Immature natural killer cell (primary cell): ENCODE measurements around the gene PRPF38B. TPM values are rescaled to one million over a fixed set of nuclear protein-coding genes. Genes with fewer than 3 reads are reported as not detected.
"Not testable (repeated sequence)": the region's sequence is repeated elsewhere in the genome, so short reads cannot be mapped to it uniquely, and the experiment has no call there.

Experiments used
- DNase-seq, 3 donors: peaks; one replicate each; pipeline ENCODE4 v3.0.0; 2022; ENCODE audit warnings: mixed read lengths in 1 of 3
- H3K27ac Mint-ChIP-seq, 6 donors: one replicate each; pipeline ENCODE4 v1.8.0; 2020; ENCODE audit warnings: mixed read lengths in 6 of 6, mild to moderate bottlenecking in 5 of 6, inconsistent platforms in 4 of 6, moderate library complexity in 3 of 6
- H3K27me3 Mint-ChIP-seq, 3 donors: one replicate each; pipeline ENCODE4 v1.8.0; 2020 to 2021; ENCODE audit warnings: low read depth in 3 of 3, mild to moderate bottlenecking in 3 of 3, mixed read lengths in 3 of 3, moderate library complexity in 3 of 3, inconsistent platforms in 1 of 3
- H3K36me3 Mint-ChIP-seq, 3 donors: one replicate each; pipeline ENCODE4 v1.8.0; 2020; ENCODE audit warnings: mixed read lengths in 3 of 3, inconsistent platforms in 2 of 3, mild to moderate bottlenecking in 2 of 3
- H3K4me1 Mint-ChIP-seq, 2 donors: one replicate each; pipeline ENCODE4 v1.8.0; 2020; ENCODE audit warnings: inconsistent platforms in 2 of 2, mild to moderate bottlenecking in 2 of 2, mixed read lengths in 2 of 2, moderate library complexity in 1 of 2
- H3K4me3 Mint-ChIP-seq, 5 donors: one replicate each; pipeline ENCODE4 v1.8.0; 2020; ENCODE audit warnings: mild to moderate bottlenecking in 5 of 5, mixed read lengths in 5 of 5, inconsistent platforms in 3 of 5, moderate library complexity in 3 of 5
- H3K9me3 Mint-ChIP-seq, 6 donors: one replicate each; pipeline ENCODE4 v1.8.0; 2020; ENCODE audit warnings: mild to moderate bottlenecking in 6 of 6, mixed read lengths in 6 of 6, inconsistent platforms in 4 of 6, moderate library complexity in 3 of 6
- polyA plus RNA-seq, 3 donors: library from polyadenylated mRNA; unstranded; fragments of 300-500 nt; fragmentation: Illumina TruSeq; gene quantifications; one replicate each; pipeline ENCODE4 v1.2.3, GENCODE V29; 2021

The PRPF38B gene
- polyA plus RNA-seq, 3 donors from 2014 or later, result 11.1 to 36.1 (median 16.5) TPM

GRCh38 chr1:108692724-108693655, 880 bp downstream of the PRPF38B start:
- peaks cover 8 to 18% (median 14%) of the 10 kb centered on the region in 3 donors for H3K27me3 Mint-ChIP-seq
- no peaks in the 10 kb centered on the region for H3K9me3 Mint-ChIP-seq
- peaks cover 6 to 13% (median 9%) of the 10 kb centered on the region in 3 donors for H3K36me3 Mint-ChIP-seq
- H3K4me1 Mint-ChIP-seq, result peaks cover 48 to 71% of the 10 kb centered on the region in 2 donors
- H3K27ac Mint-ChIP-seq, result peak overlapping the region; percentile 91 to 99 (median 97)
- H3K4me3 Mint-ChIP-seq, result peak overlapping the region; percentile 88 to 95 (median 91)
- peak in 1 of 3 donors; percentile 93 for DNase-seq

- H3K4me3 Mint-ChIP-seq, result peak overlapping the region; percentile 5 to 74 (median 65)
- DNase-seq, result no peak
- peaks cover 54 to 91% of the 10 kb centered on the region in 2 donors for H3K4me1 Mint-ChIP-seq
- H3K27me3 Mint-ChIP-seq, result peaks cover 8 to 17% (median 17%) of the 10 kb centered on the region in 3 donors
- H3K9me3 Mint-ChIP-seq, result no peaks in the 10 kb centered on the region
- peaks cover 22 to 38% (median 31%) of the 10 kb centered on the region in 3 donors for H3K36me3 Mint-ChIP-seq
- H3K27ac Mint-ChIP-seq, result peak overlapping the region; percentile 80 to 93 (median 90)
Observed at GRCh38 chr1:108695535-108695934, 3.4 kb downstream of the PRPF38B start.

- Mint-ChIP-seq H3K27ac (peak overlapping the region; percentile 9 to 76 (median 64)), H3K27me3 (peaks cover 3 to 9% (median 6%) of the 10 kb centered on the region in 3 donors), H3K4me3 (no peak overlapping the region), H3K36me3 (peaks cover 22 to 41% (median 31%) of the 10 kb centered on the region in 3 donors), H3K4me1 (peaks cover 43 to 71% of the 10 kb centered on the region in 2 donors), H3K9me3 (no peaks in the 10 kb centered on the region)
- no peak for DNase-seq
Observed at GRCh38 chr1:108699375-108700332, 7.5 kb downstream of the PRPF38B start.

- no peak overlapping the region for H3K4me3 Mint-ChIP-seq
- H3K4me1 Mint-ChIP-seq, result peaks cover 46 to 70% of the 10 kb centered on the region in 2 donors
- no peak for DNase-seq
- H3K27ac Mint-ChIP-seq, result peak overlapping the region in 1 of 6 donors; percentile 40
- peaks cover 3 to 9% (median 9%) of the 10 kb centered on the region in 3 donors for H3K27me3 Mint-ChIP-seq
- H3K9me3 Mint-ChIP-seq, result no peaks in the 10 kb centered on the region
- H3K36me3 Mint-ChIP-seq, result peaks cover 19 to 38% (median 27%) of the 10 kb centered on the region in 3 donors
Observed at GRCh38 chr1:108701176-108701849, 9.2 kb downstream of the PRPF38B start.

- peaks cover 19 to 36% (median 27%) of the 10 kb centered on the region in 3 donors for H3K36me3 Mint-ChIP-seq
- H3K27ac Mint-ChIP-seq, result peak overlapping the region; percentile 16 to 57 (median 42)
- H3K27me3 Mint-ChIP-seq, H3K9me3 Mint-ChIP-seq, DNase-seq: not testable (repeated sequence)
- H3K4me3 Mint-ChIP-seq, result peak overlapping the region in 1 of 5 donors; percentile 43
- H3K4me1 Mint-ChIP-seq, result peaks cover 43 to 64% of the 10 kb centered on the region in 2 donors
Observed at GRCh38 chr1:108702109-108702508, 10.0 kb downstream of the PRPF38B start.

GRCh38 chr1:108703939-108704338, 11.8 kb downstream of the PRPF38B start:
- Mint-ChIP-seq H3K4me1 (peaks cover 41 to 49% of the 10 kb centered on the region in 2 donors), H3K9me3 (no peaks in the 10 kb centered on the region), H3K27me3 (peaks cover 3 to 9% (median 9%) of the 10 kb centered on the region in 3 donors), H3K4me3 (peak overlapping the region; percentile 22 to 81 (median 61)), H3K36me3 (peaks cover 14 to 19% (median 15%) of the 10 kb centered on the region in 3 donors), H3K27ac (peak overlapping the region; percentile 29 to 92 (median 83))
- peak in 1 of 3 donors; percentile 28 for DNase-seq

- DNase-seq, result no peak
- H3K27ac Mint-ChIP-seq, result peak overlapping the region in 5 of 6 donors; percentile 29 to 92 (median 84)
- peak overlapping the region in 1 of 5 donors; percentile 81 for H3K4me3 Mint-ChIP-seq
- H3K4me1 Mint-ChIP-seq, result peaks cover 43 to 49% of the 10 kb centered on the region in 2 donors
- no peaks in the 10 kb centered on the region for H3K9me3 Mint-ChIP-seq
- peaks cover 3 to 8% (median 8%) of the 10 kb centered on the region in 3 donors for H3K27me3 Mint-ChIP-seq
- peaks cover 8 to 14% (median 10%) of the 10 kb centered on the region in 3 donors for H3K36me3 Mint-ChIP-seq
Observed at GRCh38 chr1:108704496-108704895, 12.4 kb downstream of the PRPF38B start.

GRCh38 chr1:108706643-108707042, 14.5 kb downstream of the PRPF38B start:
- DNase-seq, result no peak
- H3K36me3 Mint-ChIP-seq, result no peaks in the 10 kb centered on the region
- no peaks in the 10 kb centered on the region for H3K9me3 Mint-ChIP-seq
- H3K4me3 Mint-ChIP-seq, result no peak overlapping the region
- H3K27me3 Mint-ChIP-seq, result peaks cover 5 to 7% (median 6%) of the 10 kb centered on the region in 3 donors
- H3K4me1 Mint-ChIP-seq, result peaks cover 40 to 41% of the 10 kb centered on the region in 2 donors
- peak overlapping the region in 1 of 6 donors; percentile 34 for H3K27ac Mint-ChIP-seq

- DNase-seq, result peak; percentile 53 to 66 (median 54)
- Mint-ChIP-seq H3K27me3 (peaks cover 2 to 4% (median 3%) of the 10 kb centered on the region in 3 donors), H3K4me3 (no peak overlapping the region), H3K9me3 (no peaks in the 10 kb centered on the region), H3K36me3 (no peaks in the 10 kb centered on the region), H3K27ac (peak overlapping the region in 4 of 6 donors; percentile 2 to 63 (median 25)), H3K4me1 (peaks cover 29 to 34% of the 10 kb centered on the region in 2 donors)
Observed at GRCh38 chr1:108708691-108709660, 16.9 kb downstream of the PRPF38B start.

- H3K27ac Mint-ChIP-seq, result no peak within 1 kb of the TSS
Observed at GRCh38 chr1:108712606-108713150, 20.6 kb downstream of the PRPF38B start, which contains the start of gene FNDC7. FNDC7 (plus strand) TSS chr1:108712908; CDS start chr1:108712934, 26 bp downstream.

GRCh38 chr1:108715932-108716331, 23.8 kb downstream of the PRPF38B start:
- Mint-ChIP-seq H3K4me1 (no peaks in the 10 kb centered on the region), H3K36me3 (no peaks in the 10 kb centered on the region), H3K27ac (no peak overlapping the region), H3K27me3 (peaks cover 4 to 5% (median 4%) of the 10 kb centered on the region in 3 donors), H3K4me3 (no peak overlapping the region), H3K9me3 (no peaks in the 10 kb centered on the region)
- DNase-seq, result no peak

More at GRCh38 chr1:108712606-108713150, 20.6 kb downstream of the PRPF38B start, which contains the start of gene FNDC7:
- Mint-ChIP-seq H3K9me3 (no peaks in the 10 kb centered on the region), H3K4me1 (peaks cover 9 to 12% of the 10 kb centered on the region in 2 donors), H3K36me3 (no peaks in the 10 kb centered on the region), H3K27me3 (peaks cover 1 to 5% (median 2%) of the 10 kb centered on the region in 3 donors), H3K4me3 (no peak within 1 kb of the TSS)
- DNase-seq, result no peak
